RWPE2 (cell line): Measurements from ENCODE around the gene SETD5.
A peak's percentile ranks its signal among the peaks of the same experiment; 100 is the strongest.

Source experiments
- ATAC-seq: fragments of 200-7000 bp; cut with Tn5 transposase; 3 replicates; pipeline ENCODE4 v1.9.1; 2021; ENCODE audit warnings: low read depth
- DNase-seq: peaks from one replicate; pipeline ENCODE4 v3.0.0-alpha.2; 2020; ENCODE audit warnings: low spot score
- H3K27ac ChIP-seq: fragments of 450-650 bp; 2 replicates; pipeline ENCODE4 v1.5.1; 2017; ENCODE audit warnings: mild to moderate bottlenecking; ENCODE audit not compliant: poor library complexity, severe bottlenecking
- H3K27me3 ChIP-seq: fragments of 250-450 bp; sonication (Bioruptor Pico); 2 replicates; pipeline ENCODE4 v1.5.1; 2021; ENCODE audit warnings: mild to moderate bottlenecking, moderate library complexity; ENCODE audit not compliant: insufficient read depth, poor library complexity, severe bottlenecking
- H3K36me3 ChIP-seq: fragments of 250-450 bp; sonication (Bioruptor Pico); 2 replicates; pipeline ENCODE4 v1.5.1; 2020; ENCODE audit warnings: low read depth, mild to moderate bottlenecking, moderate library complexity
- H3K4me1 ChIP-seq: fragments of 250-450 bp; sonication (Bioruptor Pico); 2 replicates; pipeline ENCODE4 v1.5.1; 2021; ENCODE audit warnings: mild to moderate bottlenecking, moderate library complexity; ENCODE audit not compliant: insufficient read depth, poor library complexity, severe bottlenecking
- H3K4me3 ChIP-seq: fragments of 250-450 bp; sonication (Bioruptor Pico); 2 replicates; pipeline ENCODE4 v1.5.1; 2021; ENCODE audit warnings: mild to moderate bottlenecking, moderate library complexity; ENCODE audit not compliant: severe bottlenecking
- H3K9me3 ChIP-seq: fragments of 250-450 bp; sonication (Bioruptor Pico); 2 replicates; pipeline ENCODE4 v1.5.1; 2021; ENCODE audit warnings: mild to moderate bottlenecking, moderate library complexity; ENCODE audit not compliant: severe bottlenecking
- TF ChIP-seq, protein P1 (sequence below): fragments of 450-650 bp; IDR thresholded peaks from one replicate; pipeline ENCODE4 v1.5.1; 2017; ENCODE audit warnings: mild to moderate bottlenecking, moderate library complexity; ENCODE audit not compliant: poor library complexity, severe bottlenecking

Gene SETD5

DNA sequence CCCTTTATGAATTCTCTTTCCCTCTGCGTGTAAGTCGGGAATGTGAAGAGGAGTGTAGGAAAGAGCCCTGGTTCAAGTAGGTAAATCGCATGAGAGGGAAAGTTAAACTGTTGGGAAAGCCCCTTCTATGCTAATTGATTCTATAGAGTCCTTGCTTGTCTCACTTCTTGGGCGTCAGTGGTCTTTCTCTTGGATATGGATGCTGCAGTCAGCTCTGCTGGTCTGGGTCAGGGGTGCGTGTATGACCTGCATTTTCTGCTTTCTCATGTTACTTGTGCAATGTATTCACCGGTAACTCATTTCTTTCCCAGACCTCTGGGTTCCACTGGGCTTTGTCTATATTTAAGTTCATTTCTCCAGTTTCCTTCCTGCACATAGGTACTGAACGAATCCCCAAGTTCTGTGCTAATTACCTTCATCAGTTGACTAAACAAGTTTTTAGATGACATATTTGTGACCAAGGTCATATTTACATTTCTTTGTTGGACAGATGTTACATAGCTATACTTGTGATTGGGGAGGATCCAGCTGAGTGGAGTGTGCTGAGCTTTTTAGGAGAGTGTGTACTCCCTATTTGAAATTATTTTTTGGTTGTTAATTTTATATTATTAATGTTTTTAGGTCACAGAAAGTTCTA is 1.4 kb downstream of the SETD5 start:
- Histone ChIP-seq H3K4me1 (peaks cover 48% of the 10 kb centered on the region), H3K27me3 (no peaks in the 10 kb centered on the region), H3K9me3 (no peaks in the 10 kb centered on the region), H3K36me3 (peaks cover 46% of the 10 kb centered on the region), H3K27ac (peak overlapping the region; percentile 94), H3K4me3 (peak overlapping the region; percentile 56)
- no peak for DNase-seq
- TF ChIP-seq, protein P1, sequence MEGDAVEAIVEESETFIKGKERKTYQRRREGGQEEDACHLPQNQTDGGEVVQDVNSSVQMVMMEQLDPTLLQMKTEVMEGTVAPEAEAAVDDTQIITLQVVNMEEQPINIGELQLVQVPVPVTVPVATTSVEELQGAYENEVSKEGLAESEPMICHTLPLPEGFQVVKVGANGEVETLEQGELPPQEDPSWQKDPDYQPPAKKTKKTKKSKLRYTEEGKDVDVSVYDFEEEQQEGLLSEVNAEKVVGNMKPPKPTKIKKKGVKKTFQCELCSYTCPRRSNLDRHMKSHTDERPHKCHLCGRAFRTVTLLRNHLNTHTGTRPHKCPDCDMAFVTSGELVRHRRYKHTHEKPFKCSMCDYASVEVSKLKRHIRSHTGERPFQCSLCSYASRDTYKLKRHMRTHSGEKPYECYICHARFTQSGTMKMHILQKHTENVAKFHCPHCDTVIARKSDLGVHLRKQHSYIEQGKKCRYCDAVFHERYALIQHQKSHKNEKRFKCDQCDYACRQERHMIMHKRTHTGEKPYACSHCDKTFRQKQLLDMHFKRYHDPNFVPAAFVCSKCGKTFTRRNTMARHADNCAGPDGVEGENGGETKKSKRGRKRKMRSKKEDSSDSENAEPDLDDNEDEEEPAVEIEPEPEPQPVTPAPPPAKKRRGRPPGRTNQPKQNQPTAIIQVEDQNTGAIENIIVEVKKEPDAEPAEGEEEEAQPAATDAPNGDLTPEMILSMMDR = no peak
- ATAC-seq = no peak

DNA sequence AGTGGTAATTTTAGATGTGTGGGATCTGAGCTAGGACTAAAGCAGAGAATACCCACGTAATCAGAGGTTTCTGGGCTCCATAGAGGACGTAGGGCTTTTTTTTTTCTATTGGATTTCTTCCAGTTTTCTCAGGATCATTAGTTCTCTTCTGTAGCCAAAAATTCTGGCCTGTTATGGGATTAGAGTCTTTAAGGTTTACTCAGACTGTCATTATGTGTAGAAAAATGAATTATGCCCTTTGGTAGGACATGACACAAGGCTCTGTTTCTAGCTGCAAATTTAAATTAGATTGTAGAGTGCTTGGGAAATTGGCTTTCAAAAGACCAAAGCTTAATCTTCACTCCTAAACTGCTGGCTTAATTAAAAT is 1.9 kb downstream of the SETD5 start:
- Histone ChIP-seq H3K27me3 (no peaks in the 10 kb centered on the region), H3K36me3 (peaks cover 41% of the 10 kb centered on the region), H3K4me3 (peak overlapping the region; percentile 56), H3K4me1 (peaks cover 49% of the 10 kb centered on the region), H3K9me3 (no peaks in the 10 kb centered on the region), H3K27ac (peak overlapping the region; percentile 94)
- TF ChIP-seq, protein P1 = no peak
- no peak for DNase-seq
- ATAC-seq = no peak

DNA sequence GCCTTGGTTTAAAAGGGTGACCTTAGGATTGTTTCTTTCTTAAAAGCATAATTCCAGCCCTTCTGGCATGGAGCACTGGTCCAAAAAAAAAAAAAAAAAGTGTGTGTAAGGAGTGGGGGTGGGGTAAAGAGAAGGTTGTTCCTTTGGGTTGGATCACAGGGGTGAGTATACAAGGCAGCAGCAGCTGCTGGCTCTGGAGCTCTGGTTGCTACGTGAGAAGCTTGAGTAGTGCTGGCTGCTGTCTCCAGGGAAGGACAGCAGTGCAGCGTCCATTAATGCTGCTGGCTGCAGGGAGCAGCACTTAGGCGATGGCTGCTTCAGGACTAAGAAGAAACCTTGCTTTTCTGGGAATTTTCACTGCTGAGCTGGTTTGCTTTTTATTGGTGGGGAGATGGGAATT is 2.3 kb downstream of the SETD5 start:
- Histone ChIP-seq H3K27me3 (no peaks in the 10 kb centered on the region), H3K9me3 (no peaks in the 10 kb centered on the region), H3K4me1 (peaks cover 51% of the 10 kb centered on the region), H3K27ac (peak overlapping the region; percentile 94), H3K36me3 (peaks cover 36% of the 10 kb centered on the region), H3K4me3 (peak overlapping the region; percentile 56)
- DNase-seq (peak; percentile 72), ATAC-seq (peak; percentile 15)
- TF ChIP-seq, protein P1 = no peak

DNA sequence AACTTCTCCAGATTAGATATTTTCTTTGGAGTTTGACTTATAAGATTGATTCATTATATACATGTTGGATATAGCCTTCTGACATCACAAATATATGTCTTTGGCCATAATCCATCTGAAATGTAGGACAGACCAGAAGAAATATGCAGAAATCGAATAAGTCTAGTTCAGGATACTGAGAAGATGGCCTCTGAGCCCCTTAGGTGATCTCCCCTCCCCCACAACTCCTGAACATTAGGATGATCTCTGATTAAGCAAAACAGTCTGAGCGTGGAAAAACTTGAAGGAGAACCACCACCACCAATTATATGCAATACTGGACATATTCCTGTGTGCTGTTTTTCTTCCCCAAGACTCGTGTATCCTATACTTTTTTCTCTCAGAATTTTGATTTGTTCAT is 3.2 kb downstream of the SETD5 start:
- peak overlapping the region; percentile 94 for H3K27ac ChIP-seq
- ATAC-seq = no peak
- no peaks in the 10 kb centered on the region for H3K27me3 ChIP-seq
- H3K4me1 ChIP-seq = peaks cover 56% of the 10 kb centered on the region
- H3K4me3 ChIP-seq = peak overlapping the region; percentile 56
- no peak for DNase-seq
- TF ChIP-seq, protein P1 = no peak
- H3K9me3 ChIP-seq = no peaks in the 10 kb centered on the region
- H3K36me3 ChIP-seq = peaks cover 28% of the 10 kb centered on the region

DNA sequence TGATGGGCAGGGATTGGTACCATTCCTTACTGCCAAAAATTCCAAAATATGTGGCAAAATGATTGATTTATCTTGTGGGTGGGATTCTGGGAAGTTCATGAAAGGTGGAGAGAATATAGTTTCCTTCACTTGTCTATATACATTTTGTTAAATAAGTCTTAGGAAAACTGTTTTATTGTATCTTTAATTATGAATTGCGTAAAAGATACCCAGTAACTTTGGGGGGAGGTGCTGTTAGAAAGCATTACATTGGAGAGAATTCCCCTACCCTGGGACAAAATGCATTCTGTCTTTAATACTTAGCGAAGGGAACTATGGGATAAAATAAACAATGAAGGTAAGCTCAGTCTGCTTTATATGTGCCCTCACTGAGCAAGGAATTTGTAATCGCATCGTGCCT is 4.6 kb downstream of the SETD5 start:
- Histone ChIP-seq H3K27ac (peak overlapping the region; percentile 3), H3K27me3 (no peaks in the 10 kb centered on the region), H3K4me3 (no peak overlapping the region), H3K9me3 (no peaks in the 10 kb centered on the region), H3K4me1 (peaks cover 61% of the 10 kb centered on the region), H3K36me3 (peaks cover 27% of the 10 kb centered on the region)
- ATAC-seq (no peak), DNase-seq (no peak)
- TF ChIP-seq, protein P1 = no peak
